Tibial nerve (tissue), 4 donors: ENCODE measurements around the gene MCC. TPM values are rescaled to one million over a fixed set of nuclear protein-coding genes. Genes with fewer than 3 reads are reported as not detected.

ENCODE experiments used
- DNase-seq, 2 donors: peaks; one replicate each; pipeline ENCODE4 v3.0.0-alpha.2; 2019; ENCODE audit warnings: low spot score in 2 of 2
- H3K27ac ChIP-seq, 4 donors: fragments of 200-600 bp; sonication (generic) in 3 of 4; one replicate each; pipeline ENCODE4 v1.5.1; 2017 to 2019; ENCODE audit warnings: mild to moderate bottlenecking in 1 of 4
- H3K27me3 ChIP-seq, 2 donors: fragments of 200-600 bp; sonication (generic) in 1 of 2; one replicate each; pipeline versions ENCODE4 v1.5.1 to v1.6.0; 2017 to 2019
- H3K36me3 ChIP-seq, 3 donors: fragments of 200-600 bp; sonication (generic); one replicate each; pipeline ENCODE4 v1.5.1; 2018 to 2019
- H3K4me1 ChIP-seq, 4 donors: fragments of 200-600 bp; sonication (generic) in 3 of 4; one replicate each; pipeline ENCODE4 v1.5.1; 2017 to 2019
- H3K4me3 ChIP-seq, 4 donors: fragments of 200-600 bp; sonication (generic) in 3 of 4; one replicate each; pipeline ENCODE4 v1.5.1; 2017 to 2019; ENCODE audit warnings: mild to moderate bottlenecking in 1 of 4, moderate library complexity in 1 of 4
- H3K9me3 ChIP-seq, 4 donors: fragments of 200-600 bp; sonication (generic) in 3 of 4; one replicate each; pipeline ENCODE4 v1.5.1; 2017 to 2019
- CTCF ChIP-seq, 5 experiments: fragments of 200-600 bp in 3 of 5; fragments of 450-650 bp in 2 of 5; sonication (generic) in 3 of 5; IDR thresholded peaks; one replicate each; pipeline ENCODE4 v1.5.1; 2016 to 2019; ENCODE audit warnings: antibody characterized with exemption in 5 of 5, mild to moderate bottlenecking in 3 of 5, moderate library complexity in 2 of 5
- EP300 ChIP-seq, 2 donors: sonication (generic); formaldehyde crosslinking; IDR thresholded peaks; one replicate each; pipeline ENCODE4 v1.6.1; 2017; ENCODE audit warnings: antibody characterized with exemption in 2 of 2, mild to moderate bottlenecking in 1 of 2
- POLR2A ChIP-seq, 2 donors: fragments of 450-650 bp; IDR thresholded peaks; one replicate each; pipeline ENCODE4 v1.6.1; 2017; ENCODE audit warnings: antibody characterized with exemption in 2 of 2, mild to moderate bottlenecking in 2 of 2, moderate library complexity in 2 of 2
- WGBS, 2 donors: methylation state at CpG; one replicate each; pipeline ENCODE4 v1.1.5; 2018; 5-methylcytosine and 5-hydroxymethylcytosine counted together
- total RNA-seq, 4 donors: library from RNA; depleted of rRNA; stranded (reverse); fragments of >200 nt; gene quantifications; one replicate each; pipeline ENCODE4 v1.1.0, GENCODE V29; 2016

Gene MCC
- total RNA-seq, 4 donors from 2014 or later = 55.5 to 122 (median 80.9) TPM

- no peak overlapping the region for H3K4me3 ChIP-seq
- H3K9me3 ChIP-seq = no peaks in the 10 kb centered on the region
- no peaks in the 10 kb centered on the region for H3K27me3 ChIP-seq
- H3K36me3 ChIP-seq = peaks cover 0 to 62% (median 0%) of the 10 kb centered on the region in 3 donors
- no peaks in the 10 kb centered on the region for H3K4me1 ChIP-seq
- 96% methylated on average over 4 of the region's 4 CpGs for WGBS, 2 donors
- no peak for DNase-seq
- no peak for TF ChIP-seq EP300 (IDR thresholded peaks at IDR 0.05)
- TF ChIP-seq POLR2A (IDR thresholded peaks at IDR 0.05) = no peak
- TF ChIP-seq CTCF (IDR thresholded peaks at IDR 0.05) = no peak
- H3K27ac ChIP-seq = no peak overlapping the region
These were observed 388.4 kb downstream of the MCC start for GRCh38 chr5:113099822-113100221.

GRCh38 chr5:113098378-113098777 lies 389.9 kb downstream of the MCC start:
- DNase-seq = no peak
- WGBS, 2 donors = 49 to 56% methylated on average over 3 of the region's 3 CpGs
- peaks cover 0 to 56% (median 0%) of the 10 kb centered on the region in 3 donors for H3K36me3 ChIP-seq
- H3K27me3 ChIP-seq = no peaks in the 10 kb centered on the region
- H3K4me3 ChIP-seq = no peak overlapping the region
- H3K27ac ChIP-seq = no peak overlapping the region
- H3K4me1 ChIP-seq = no peaks in the 10 kb centered on the region
- no peak for TF ChIP-seq POLR2A (IDR thresholded peaks at IDR 0.05)
- TF ChIP-seq CTCF (IDR thresholded peaks at IDR 0.05) = no peak
- no peak for TF ChIP-seq EP300 (IDR thresholded peaks at IDR 0.05)
- no peaks in the 10 kb centered on the region for H3K9me3 ChIP-seq

- no peak overlapping the region for H3K4me3 ChIP-seq
- H3K27me3 ChIP-seq = no peaks in the 10 kb centered on the region
- peaks cover 0 to 6% (median 2%) of the 10 kb centered on the region in 4 donors for H3K4me1 ChIP-seq
- no peak overlapping the region for H3K27ac ChIP-seq
- H3K36me3 ChIP-seq = peaks cover 0 to 42% (median 0%) of the 10 kb centered on the region in 3 donors
- WGBS, 2 donors = 64 to 82% methylated on average over 2 of the region's 2 CpGs
- no peaks in the 10 kb centered on the region for H3K9me3 ChIP-seq
- TF ChIP-seq EP300 (IDR thresholded peaks at IDR 0.05) (no peak), POLR2A (IDR thresholded peaks at IDR 0.05) (no peak), CTCF (IDR thresholded peaks at IDR 0.05) (no peak)
- no peak for DNase-seq
These were observed 392.4 kb downstream of the MCC start for GRCh38 chr5:113095831-113096230.

GRCh38 chr5:113093558-113093957 lies 394.7 kb downstream of the MCC start:
- Histone ChIP-seq H3K4me1 (peaks cover 0 to 22% (median 8%) of the 10 kb centered on the region in 4 donors), H3K4me3 (no peak overlapping the region), H3K9me3 (no peaks in the 10 kb centered on the region), H3K36me3 (peaks cover 0 to 27% (median 0%) of the 10 kb centered on the region in 3 donors), H3K27ac (no peak overlapping the region), H3K27me3 (no peaks in the 10 kb centered on the region)
- no peak for TF ChIP-seq EP300 (IDR thresholded peaks at IDR 0.05)
- TF ChIP-seq POLR2A (IDR thresholded peaks at IDR 0.05) = no peak
- no peak for TF ChIP-seq CTCF (IDR thresholded peaks at IDR 0.05)
- no peak for DNase-seq
- 73 to 74% methylated on average over 3 of the region's 3 CpGs for WGBS, 2 donors

- peak in 1 of 2 donors; percentile 47 for DNase-seq
- H3K4me3 ChIP-seq = no peak overlapping the region
- TF ChIP-seq POLR2A (IDR thresholded peaks at IDR 0.05) (no peak), EP300 (IDR thresholded peaks at IDR 0.05) (peak in 1 of 2 donors; percentile 44)
- 53 to 58% methylated on average over 4 of the region's 4 CpGs for WGBS, 2 donors
- no peaks in the 10 kb centered on the region for H3K9me3 ChIP-seq
- peaks cover 0 to 18% (median 0%) of the 10 kb centered on the region in 3 donors for H3K36me3 ChIP-seq
- H3K27ac ChIP-seq = no peak overlapping the region
- peaks cover 0 to 22% (median 11%) of the 10 kb centered on the region in 4 donors for H3K4me1 ChIP-seq
- H3K27me3 ChIP-seq = no peaks in the 10 kb centered on the region
These were observed 395.6 kb downstream of the MCC start for GRCh38 chr5:113092683-113093082.

GRCh38 chr5:113091622-113092021 lies 396.6 kb downstream of the MCC start:
- H3K27ac ChIP-seq = no peak overlapping the region
- H3K36me3 ChIP-seq = peaks cover 0 to 8% (median 0%) of the 10 kb centered on the region in 3 donors
- H3K27me3 ChIP-seq = no peaks in the 10 kb centered on the region
- no peak for TF ChIP-seq POLR2A (IDR thresholded peaks at IDR 0.05)
- TF ChIP-seq EP300 (IDR thresholded peaks at IDR 0.05) = no peak
- TF ChIP-seq CTCF (IDR thresholded peaks at IDR 0.05) = no peak
- no peaks in the 10 kb centered on the region for H3K9me3 ChIP-seq
- H3K4me3 ChIP-seq = no peak overlapping the region
- no peak for DNase-seq
- peaks cover 0 to 22% (median 11%) of the 10 kb centered on the region in 4 donors for H3K4me1 ChIP-seq
- 84 to 93% methylated on average over 3 of the region's 3 CpGs for WGBS, 2 donors
